ENCODE measurements around the gene HEBP1. TPM values are rescaled to one million over a fixed set of nuclear protein-coding genes. Genes with fewer than 3 reads are reported as not detected.
A peak's percentile ranks its signal among the peaks of the same experiment; 100 is the strongest.
"Not testable (repeated sequence)": the region's sequence is repeated elsewhere in the genome, so short reads cannot be mapped to it uniquely, and the experiment has no call there.

Gene HEBP1, protein sequence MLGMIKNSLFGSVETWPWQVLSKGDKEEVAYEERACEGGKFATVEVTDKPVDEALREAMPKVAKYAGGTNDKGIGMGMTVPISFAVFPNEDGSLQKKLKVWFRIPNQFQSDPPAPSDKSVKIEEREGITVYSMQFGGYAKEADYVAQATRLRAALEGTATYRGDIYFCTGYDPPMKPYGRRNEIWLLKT
- 10 to 100 TPM; 69.7 to 80.0 (median 75.6) TPM for polyA plus RNA-seq (ENCODE audit: insufficient read length in 4 of 4)

DNA sequence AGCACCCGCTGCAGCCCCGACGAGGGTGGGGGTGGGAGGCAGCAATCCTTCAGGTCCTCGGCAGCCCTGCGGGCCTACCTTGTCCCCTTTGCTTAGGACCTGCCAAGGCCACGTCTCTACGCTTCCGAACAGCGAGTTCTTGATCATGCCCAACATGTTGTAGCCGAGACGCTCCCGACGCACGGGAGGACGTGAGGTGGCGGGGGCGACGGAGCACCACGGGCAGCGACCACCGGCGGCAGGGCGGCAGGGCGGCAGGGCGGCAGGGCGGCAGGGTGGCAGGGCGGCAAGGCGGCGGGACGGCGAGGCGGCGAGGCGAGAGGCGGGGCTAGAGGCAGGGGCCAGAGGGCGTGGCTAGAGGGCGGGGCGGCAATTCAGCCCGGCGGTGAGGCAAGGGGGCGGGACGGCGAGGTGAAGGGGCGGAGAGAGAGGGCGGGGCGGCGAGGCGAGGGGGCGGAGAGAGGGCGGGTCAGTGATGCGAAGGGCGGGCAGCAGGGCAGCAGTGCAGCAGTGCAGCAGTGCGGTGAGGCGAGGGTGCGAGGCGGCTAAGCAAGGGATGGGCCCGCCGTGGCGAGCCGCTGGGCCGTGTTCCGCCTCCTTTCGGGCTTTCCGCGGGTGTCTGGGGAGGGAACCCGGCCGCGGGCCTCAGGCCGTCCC lies at the start of gene HEBP1:
Gene HEBP1, minus strand, starts transcription at position 307 of the 657 bp plus-strand sequence. Its CDS starts 151 bp downstream, at position 156.
- DNase-seq (ENCODE audit: low read depth in 4 of 4, low spot score in 3 of 4), result peak; percentile 77 to 85 (median 82)

DNA sequence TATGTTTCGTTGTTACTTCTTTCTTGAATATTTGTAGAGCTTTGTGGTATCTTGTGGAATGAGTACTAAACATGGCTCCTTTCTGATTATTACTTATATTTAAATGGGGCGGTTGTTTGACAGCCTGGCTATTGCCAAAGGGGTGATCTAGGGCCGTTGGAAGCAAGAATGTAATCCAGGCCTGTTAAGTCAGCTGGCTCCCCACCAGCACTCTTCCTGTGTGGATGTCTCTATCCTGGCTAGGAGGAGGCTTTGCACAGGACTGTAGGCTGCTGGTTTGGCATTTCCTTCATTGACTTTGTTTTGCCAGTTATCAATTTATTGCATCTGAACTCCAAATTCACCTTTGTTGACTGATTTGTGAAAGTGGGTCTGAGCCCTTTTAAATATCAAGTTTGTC lies 49.8 kb upstream of the HEBP1 start:
- DNase-seq (ENCODE audit: low read depth in 4 of 4, low spot score in 3 of 4), result no peak

DNA sequence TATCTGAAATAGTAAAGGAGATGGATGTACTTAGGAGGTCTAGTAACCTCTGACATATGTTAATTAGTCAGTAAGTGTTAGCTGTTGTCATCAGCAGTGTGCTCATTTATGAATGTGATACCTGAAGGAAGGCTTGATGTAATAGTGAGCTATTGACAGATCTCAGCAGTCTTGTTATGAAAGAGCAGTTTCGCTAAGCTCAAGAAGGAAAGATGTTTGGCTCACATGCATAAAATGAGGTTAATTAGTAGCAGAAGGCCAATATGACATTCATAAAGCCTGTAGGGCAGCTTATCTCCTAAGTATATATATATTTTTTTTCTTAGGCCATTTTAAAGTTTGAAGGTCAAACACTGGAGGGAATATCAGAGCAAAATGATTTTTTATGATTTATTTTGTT lies 46.9 kb upstream of the HEBP1 start:
- DNase-seq (ENCODE audit: low read depth in 4 of 4, low spot score in 3 of 4), result no peak

DNA sequence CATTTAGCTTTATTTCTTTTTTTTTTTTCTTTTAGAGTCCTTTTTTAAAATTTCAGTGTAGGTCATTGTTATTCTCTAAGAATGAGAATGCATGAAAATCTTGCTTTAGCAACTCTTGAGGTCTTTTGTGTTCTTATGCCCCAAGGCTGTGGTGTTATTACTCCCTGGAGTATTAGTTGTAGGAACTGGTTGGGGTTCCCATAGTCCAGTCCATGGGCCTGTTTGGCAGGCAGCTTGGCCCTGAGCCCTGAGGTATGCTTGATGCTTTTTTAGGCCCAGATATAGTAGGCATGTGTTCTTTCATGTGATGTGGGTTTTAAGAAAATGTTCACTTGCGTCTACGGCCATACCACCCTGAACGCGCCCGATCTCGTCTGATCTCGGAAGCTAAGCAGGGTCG lies 45.8 kb upstream of the HEBP1 start:
- DNase-seq (ENCODE audit: low read depth in 4 of 4, low spot score in 3 of 4), result no peak

DNA sequence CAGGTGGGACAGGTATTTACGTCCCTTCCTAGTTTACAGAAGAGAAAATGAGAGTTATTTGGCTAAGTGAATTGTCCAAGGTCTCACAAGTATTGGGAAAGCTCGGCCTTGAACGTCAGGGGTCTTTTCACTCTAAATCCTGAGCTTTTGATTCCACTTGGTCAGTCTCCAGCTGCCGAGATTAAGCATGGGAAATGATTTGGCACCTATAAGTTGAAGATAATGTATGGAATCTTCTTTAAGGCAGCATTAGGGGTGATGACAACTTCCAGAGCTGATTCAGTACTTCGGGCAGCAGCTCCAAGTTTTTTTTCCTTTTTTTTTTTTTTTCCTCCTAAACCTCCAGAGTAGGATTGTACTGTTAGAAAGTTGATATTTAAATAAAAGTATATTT lies 44.8 kb upstream of the HEBP1 start:
- DNase-seq (ENCODE audit: low read depth in 4 of 4, low spot score in 3 of 4), result no peak

DNA sequence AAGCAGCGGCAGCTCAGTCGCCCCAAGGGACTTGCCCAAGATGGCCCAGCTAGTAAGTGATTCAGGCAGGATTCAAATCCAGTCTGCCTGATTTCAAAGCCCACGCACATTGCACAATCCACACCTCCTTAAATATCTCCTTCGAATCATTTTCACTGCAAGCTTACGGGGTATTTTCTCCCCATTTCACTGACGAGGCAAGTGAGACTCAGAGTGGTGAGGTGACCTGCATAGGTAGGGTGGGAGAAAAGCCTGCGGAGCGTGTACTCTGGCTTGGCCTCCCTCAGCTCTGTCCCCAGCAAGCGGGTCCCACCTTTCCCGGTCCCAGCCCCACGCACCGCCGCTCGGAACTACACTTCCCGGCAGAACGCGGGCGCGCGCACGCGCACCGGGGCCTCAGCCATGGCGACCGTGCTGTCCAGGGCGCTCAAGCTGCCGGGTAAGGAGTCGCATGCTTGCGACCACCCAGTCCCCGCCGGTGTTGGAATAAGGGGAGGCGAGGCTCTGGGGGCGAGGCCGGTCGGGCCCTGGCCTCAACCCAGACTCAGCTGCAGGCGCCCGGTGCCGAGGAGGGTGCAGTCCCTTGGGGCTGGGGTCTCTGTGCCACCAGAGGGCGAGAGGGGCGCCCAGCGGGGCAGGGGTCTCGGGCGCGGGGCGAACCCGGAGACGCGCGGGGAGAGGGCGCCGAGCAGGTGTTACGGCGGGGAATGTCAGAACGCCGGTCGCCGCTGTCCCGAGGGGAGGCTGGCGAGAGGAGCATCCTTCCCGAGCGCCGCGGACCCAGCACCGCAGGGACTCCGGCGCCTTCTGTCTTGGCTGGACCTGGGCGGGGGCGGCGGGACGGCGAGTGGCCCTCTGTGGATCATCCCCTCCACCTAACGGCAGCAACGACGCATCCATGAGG lies 44.2 kb upstream of the HEBP1 start, which contains the start of gene FAM234B:
Gene FAM234B, plus strand, starts transcription at position 380 of the 904 bp plus-strand sequence. Its CDS starts 23 bp downstream, at position 403.
- peak in 3 of 4 donors; percentile 43 to 50 (median 49) for DNase-seq (ENCODE audit: low read depth in 4 of 4, low spot score in 3 of 4)

DNA sequence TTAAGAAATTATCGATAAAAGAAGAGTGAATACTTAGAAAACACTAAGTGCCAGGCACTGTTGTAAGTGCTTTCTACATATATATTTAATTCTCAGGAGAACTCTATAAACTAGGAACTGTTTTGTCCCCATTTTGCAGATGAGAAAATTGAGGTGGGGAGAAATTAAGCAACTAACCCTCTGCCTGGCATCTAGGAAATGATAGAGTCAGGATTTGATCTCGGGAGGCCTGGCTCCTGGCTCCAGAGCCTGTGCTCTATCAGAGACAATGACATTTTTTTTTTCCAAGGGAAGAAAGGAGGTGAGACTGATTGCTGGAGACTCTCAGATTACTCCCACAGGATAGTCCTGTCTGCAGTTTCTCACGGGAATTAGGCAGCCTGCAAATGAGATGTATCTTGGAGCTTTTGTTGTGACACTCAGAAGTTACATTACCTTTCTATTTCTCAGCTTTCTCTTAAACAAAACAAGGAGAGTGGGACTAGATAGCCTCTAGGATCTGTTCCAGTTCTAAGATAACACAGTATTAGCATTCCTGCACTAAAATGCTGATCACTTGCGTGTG lies 42.7 kb upstream of the HEBP1 start:
- DNase-seq (ENCODE audit: low read depth in 4 of 4, low spot score in 3 of 4), result no peak

DNA sequence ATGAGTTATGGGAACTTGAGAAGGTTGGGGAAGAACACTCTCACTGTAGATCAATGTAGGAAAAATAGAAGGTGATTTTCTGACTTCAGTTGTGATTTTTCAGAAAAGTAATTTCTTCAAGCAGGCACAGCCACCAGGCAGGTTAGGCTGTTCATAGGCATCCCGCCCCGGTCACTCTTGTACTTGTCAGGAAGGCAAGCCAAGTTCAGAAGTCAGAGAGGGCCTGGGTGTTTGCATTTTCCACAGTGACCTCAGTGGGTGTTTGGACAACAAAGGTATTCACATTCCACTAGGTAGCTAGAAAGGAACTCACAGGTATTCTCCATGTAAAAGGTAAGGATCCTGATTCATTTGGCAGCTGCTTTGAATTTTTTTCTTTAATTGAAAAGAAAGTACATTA lies 41.2 kb upstream of the HEBP1 start:
- DNase-seq (ENCODE audit: low read depth in 4 of 4, low spot score in 3 of 4), result no peak

DNA sequence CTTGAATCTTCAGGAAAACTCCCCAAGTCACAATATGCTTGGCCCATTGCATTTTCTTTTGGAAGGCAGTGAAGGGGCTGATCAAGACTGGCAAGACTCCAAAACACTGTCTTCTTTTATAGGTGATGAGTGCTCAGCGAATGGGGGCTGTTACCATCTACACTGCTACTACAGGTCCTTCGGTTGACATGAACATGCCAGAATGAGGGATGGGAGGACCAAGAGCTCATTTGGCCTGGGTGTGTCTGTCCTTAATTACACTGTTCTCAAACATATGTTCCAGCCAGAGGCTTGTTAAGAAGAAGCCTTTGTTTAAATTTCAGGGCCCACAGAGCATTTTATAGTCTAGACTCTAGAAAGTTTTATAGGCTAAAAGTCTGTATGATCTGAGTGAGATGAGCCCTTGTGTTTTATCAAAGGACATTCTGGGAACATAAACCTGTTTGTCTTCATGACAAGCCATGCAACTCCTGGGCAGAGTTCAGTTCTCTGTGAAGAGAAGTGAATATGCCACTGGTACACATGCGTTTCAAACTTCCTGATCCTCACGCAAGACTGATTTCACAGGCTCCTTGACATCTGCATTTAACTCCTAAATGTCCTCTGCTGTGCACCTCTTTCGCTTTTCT lies 39.4 kb upstream of the HEBP1 start:
- no peak for DNase-seq (ENCODE audit: low read depth in 4 of 4, low spot score in 3 of 4)

DNA sequence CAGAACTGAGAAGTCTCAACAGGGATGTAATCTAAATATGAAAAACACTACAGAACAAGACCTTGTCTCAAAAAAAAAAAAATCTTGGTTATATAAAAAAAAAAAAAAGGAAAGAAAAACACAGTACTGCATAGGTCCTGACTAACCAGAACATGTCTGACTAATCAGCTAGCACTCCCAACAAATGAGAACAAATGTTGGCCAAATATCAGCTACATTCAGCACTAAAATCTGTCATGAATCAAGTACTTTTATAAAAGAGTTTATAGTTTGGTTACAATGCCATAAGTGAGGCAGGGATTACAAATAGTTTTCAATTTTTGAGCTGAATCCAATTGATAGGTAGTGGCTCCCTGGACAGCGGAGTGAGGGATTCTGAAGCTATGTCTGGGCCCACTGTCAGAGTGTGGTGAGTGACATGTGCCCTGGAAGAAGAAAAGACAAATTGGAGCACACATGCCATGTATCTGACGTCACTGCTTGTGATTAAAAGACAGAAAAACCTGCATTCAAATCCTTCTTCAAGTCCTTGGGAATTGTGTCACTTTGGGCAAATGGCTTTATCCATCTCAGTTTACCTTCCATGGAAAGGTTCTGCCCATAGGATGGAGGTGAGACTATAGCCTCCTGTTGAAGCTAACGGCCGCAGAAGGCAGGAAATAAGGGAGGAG lies 38.6 kb upstream of the HEBP1 start:
- no peak for DNase-seq (ENCODE audit: low read depth in 4 of 4, low spot score in 3 of 4)

DNA sequence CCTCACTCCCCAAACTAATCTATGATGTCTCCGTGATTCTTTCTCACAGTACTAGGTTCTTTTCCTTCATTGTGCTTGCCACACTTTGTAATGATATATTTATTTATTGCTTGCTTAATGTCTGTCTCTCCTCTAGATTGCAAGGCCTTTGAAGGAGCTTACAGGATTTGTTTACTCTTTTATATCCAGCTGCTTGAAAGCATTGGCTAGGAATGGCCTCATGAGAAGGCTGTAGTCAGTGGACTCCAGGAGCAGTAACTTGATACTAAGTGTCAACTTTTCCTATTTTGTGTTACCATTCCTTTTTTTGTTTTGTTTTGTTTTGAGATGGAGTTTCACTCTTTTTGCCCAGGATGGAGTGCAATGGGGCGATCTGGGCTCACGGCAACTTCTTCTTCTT lies 36.8 kb upstream of the HEBP1 start:
- DNase-seq (ENCODE audit: low read depth in 4 of 4, low spot score in 3 of 4), result no peak

DNA sequence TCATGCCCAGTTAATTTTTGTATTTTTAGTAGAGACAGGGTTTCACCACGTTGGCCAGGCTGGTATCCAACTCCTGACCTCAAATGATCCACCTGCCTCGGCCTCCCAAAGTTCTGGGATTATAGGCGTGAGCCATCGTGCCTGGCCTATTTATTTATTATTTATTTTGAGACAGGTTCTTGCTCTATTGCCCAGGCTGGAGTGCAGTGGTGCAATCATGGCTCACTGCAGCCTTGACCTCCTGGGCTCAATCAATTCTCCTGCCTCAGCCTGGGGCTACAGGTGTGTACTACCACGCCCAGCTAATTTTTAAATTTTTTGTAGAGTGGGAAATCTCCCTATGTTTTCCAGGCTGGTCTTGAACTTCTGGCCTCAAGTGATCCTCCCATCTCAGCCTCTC lies 35.3 kb upstream of the HEBP1 start:
- not testable (repeated sequence) for DNase-seq (ENCODE audit: low read depth in 4 of 4, low spot score in 3 of 4)

DNA sequence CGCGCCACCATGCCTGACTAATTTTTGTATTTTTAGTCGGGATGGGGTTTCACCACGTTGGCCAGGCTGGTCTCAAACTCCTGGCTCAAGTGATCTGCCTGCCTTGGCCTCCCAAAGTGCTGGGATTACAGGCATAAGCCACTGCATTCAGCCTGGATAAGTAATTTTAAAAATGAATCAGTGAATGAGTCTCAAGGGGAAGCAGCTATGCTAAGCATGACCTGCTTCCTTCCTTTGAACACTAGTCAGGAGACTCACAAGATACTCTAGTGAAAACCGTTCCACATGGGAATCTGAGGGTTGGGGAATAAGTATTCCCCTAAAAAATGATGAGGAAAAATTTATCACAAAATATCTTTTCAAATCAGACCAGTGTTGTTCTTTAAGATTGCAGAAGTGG lies 33.4 kb upstream of the HEBP1 start:
- DNase-seq (ENCODE audit: low read depth in 4 of 4, low spot score in 3 of 4), result no peak

DNA sequence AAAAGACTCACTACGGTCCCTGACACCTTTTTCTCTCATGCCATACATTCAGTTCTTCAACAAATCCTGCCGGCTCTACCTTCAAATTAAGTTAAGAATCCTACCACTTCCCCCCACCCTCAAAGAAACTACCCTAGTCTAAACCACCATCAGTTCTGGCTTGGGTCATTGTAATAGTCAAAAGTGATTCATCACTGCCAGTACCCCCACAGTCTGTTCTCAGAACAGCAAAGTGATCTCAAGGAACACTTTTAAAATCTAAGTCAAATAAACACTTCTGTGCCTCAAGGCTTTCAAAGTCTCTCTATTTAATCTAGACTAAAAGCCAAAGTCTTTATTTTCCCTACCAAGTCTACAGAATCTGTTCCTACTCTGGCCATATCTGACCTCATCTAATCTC lies 32.1 kb upstream of the HEBP1 start:
- no peak for DNase-seq (ENCODE audit: low read depth in 4 of 4, low spot score in 3 of 4)

DNA sequence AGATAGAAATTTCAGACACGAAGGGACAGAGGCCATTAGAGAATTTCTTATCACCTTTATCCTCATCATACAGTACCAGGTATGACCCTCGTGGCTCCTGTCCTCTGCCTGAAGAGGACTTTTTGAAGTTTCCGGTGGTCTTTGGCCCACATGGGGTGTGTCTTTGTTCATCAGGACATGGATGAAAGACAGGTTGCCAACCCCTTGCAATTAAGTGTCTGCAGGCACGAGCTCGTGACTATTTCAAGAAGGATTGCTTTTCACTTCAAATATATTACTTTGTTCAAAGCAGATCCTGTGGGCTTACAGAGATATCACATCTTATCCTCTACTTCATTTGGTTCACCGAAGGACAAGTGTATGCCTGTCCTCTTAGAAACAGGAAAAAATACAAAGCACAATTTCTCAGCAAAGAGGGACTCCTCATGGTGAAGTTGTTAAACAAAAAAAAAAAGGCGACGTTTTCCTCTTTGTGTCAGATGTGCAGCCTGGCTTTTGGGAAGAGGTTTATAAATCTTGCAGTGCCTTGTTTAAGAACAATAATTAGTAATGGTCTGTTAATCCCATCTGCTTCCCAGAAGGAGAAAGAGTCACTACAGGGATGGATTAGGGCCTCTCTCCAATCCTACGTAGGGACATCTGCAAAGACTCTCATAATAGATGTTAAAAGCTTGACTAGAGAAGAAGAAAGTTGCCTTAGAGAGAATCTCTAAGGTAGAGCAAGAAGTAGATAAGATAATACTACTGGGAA lies 30.7 kb upstream of the HEBP1 start:
- no peak for DNase-seq (ENCODE audit: low read depth in 4 of 4, low spot score in 3 of 4)

DNA sequence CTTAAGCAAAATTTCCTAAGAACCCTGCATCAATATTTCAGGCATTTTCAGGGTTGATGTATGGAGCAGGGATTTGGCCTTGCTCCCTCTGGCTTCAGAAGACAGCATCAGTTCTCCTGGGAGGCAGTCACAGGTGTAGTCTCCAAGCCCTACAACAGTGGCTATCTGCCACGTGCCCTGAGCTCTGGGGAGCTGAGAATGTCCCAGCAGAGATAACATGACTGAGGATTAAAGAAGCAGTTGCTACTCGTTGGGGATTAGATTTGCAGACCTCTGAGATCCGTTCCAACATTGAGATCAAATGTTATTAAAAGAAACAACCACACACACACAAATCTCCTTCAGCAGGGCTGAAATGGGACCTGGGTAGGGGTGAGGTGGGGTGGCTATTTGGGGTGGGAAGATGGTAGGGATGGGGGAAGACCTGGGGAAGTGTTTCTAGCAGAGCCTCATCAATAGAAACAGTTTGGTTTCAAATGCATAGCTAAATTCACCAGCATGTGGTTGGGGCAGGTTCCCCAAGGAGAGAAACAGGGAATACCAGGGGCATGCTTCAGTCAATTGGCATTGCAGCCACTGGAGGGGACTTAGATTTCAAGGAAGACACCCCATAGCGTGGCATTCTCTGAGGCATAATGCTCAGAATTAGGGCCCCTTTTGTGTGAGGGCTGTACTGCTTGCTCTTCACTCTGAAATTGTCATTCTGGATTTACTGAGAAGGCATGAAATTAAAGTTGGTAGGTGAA lies 28.9 kb upstream of the HEBP1 start:
- DNase-seq (ENCODE audit: low read depth in 4 of 4, low spot score in 3 of 4), result no peak

DNA sequence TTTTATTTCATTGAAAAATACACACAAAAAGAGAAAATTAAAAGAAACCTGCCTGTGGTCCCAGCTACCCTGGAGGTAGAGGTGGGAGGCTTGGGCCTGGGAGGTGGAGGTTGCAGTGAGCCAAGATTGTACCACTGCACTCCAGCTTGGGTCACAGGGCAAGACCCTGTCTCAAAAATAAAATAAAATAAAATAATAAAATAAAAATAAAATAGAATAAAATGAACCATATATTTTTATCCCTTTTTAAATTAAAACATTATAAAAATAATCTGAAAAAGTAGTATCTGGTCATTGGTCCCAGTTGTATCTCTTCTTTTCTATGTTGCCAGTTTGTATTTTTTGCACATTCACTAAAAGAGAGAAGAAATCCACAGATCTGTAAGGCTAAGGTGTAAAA lies 27.4 kb upstream of the HEBP1 start:
- no peak for DNase-seq (ENCODE audit: low read depth in 4 of 4, low spot score in 3 of 4)

DNA sequence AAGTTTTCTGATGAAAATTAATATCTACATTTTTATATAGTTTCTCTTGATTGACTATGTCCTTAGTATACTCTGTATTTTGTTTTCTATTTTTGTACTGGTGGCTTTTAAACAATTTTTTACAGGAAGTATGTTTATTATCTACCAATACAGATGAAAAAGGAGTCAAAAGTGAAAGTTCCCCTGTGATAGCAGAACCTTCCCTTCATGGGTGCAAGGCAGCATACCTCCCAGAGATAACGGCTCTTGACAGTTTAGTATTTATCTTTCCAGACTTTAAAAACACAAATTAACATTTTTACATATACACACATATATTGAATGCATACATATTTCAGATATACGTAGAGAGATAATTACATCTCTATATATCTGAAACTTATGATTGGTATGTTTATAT lies 27.0 kb upstream of the HEBP1 start:
- no peak for DNase-seq (ENCODE audit: low read depth in 4 of 4, low spot score in 3 of 4)

DNA sequence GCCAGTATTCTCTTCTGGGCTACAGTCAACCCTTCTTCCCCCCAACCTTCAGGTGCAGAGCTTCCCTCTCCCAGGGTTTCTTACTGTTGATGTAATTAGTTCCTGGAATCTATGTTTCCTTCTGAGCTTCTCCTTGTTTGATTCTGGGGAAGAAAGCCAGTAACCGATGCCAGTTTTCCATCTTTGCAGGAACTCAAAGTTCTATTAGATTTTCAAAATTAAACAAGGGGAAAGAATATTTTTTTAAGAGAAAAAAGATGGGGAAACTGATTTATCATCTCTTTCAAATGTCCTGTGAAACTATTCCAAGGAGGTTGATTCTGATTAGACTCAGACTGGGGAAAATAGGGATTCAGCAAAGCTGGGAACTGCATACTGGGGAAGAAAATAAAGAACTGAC lies 26.2 kb upstream of the HEBP1 start:
- no peak for DNase-seq (ENCODE audit: low read depth in 4 of 4, low spot score in 3 of 4)

All from right renal pelvis (tissue), 4 donors.